ENCODE data around the gene PARN.

PARN gene, protein sequence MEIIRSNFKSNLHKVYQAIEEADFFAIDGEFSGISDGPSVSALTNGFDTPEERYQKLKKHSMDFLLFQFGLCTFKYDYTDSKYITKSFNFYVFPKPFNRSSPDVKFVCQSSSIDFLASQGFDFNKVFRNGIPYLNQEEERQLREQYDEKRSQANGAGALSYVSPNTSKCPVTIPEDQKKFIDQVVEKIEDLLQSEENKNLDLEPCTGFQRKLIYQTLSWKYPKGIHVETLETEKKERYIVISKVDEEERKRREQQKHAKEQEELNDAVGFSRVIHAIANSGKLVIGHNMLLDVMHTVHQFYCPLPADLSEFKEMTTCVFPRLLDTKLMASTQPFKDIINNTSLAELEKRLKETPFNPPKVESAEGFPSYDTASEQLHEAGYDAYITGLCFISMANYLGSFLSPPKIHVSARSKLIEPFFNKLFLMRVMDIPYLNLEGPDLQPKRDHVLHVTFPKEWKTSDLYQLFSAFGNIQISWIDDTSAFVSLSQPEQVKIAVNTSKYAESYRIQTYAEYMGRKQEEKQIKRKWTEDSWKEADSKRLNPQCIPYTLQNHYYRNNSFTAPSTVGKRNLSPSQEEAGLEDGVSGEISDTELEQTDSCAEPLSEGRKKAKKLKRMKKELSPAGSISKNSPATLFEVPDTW

DNA sequence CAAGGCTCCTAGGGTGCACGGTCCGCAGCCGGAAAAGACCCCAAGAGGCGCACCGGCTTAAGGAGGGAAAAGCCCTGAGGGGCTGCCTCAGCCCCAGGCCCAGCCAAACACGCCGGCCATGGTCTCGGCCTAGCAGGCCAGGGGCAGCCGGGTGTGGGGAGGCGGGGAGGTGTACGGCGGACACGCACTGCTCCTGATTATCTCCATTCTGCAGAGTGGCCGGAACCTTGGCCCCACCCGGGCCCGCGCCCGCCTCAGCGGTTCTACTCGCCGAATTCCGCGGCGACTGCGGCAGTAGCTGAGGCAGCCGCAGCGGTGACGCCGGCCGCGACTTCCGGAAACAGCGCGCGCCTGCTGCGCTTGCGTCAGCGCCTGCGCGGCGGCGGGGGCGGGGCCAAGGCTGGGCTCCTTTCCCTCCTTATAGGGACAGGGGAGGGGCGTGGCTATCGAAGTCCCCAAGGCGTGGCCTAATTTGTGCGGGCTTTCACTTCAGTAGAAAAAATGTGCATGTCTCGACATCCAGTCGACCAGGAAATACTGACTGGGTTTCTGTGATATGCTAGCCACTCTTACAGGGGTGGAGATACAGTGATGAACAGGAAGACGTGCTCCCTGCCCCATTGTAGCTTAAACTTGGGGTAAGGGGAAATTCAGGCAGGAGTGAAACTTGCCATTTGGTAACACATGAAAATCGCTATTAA, at the start of gene PARN:
TSS of gene PARN (minus strand) at position 342 of the 701 bp plus-strand sequence. CDS start at position 207, 135 bp downstream.
- Histone ChIP-seq H3K27me3 (no peaks in the 10 kb centered on the region), H3K9me3 (no peaks in the 10 kb centered on the region), H3K4me3 (ENCODE audit: low read depth in 1 of 2, low read length in 1 of 2) (peak within 1 kb of the TSS; percentile 70 to 79), H3K4me1 (ENCODE audit: control insufficient read depth in 1 of 2, insufficient read depth in 1 of 2, low read depth in 1 of 2, low read length in 1 of 2) (peaks cover 42% of the 10 kb centered on the region in 2 experiments), H3K27ac (peak within 1 kb of the TSS; percentile 90), H3K36me3 (peaks cover 14% of the 10 kb centered on the region)
- TF ChIP-seq, protein P1, sequence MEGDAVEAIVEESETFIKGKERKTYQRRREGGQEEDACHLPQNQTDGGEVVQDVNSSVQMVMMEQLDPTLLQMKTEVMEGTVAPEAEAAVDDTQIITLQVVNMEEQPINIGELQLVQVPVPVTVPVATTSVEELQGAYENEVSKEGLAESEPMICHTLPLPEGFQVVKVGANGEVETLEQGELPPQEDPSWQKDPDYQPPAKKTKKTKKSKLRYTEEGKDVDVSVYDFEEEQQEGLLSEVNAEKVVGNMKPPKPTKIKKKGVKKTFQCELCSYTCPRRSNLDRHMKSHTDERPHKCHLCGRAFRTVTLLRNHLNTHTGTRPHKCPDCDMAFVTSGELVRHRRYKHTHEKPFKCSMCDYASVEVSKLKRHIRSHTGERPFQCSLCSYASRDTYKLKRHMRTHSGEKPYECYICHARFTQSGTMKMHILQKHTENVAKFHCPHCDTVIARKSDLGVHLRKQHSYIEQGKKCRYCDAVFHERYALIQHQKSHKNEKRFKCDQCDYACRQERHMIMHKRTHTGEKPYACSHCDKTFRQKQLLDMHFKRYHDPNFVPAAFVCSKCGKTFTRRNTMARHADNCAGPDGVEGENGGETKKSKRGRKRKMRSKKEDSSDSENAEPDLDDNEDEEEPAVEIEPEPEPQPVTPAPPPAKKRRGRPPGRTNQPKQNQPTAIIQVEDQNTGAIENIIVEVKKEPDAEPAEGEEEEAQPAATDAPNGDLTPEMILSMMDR (IDR thresholded peaks at IDR 0.05) = peak; percentile 48

DNA sequence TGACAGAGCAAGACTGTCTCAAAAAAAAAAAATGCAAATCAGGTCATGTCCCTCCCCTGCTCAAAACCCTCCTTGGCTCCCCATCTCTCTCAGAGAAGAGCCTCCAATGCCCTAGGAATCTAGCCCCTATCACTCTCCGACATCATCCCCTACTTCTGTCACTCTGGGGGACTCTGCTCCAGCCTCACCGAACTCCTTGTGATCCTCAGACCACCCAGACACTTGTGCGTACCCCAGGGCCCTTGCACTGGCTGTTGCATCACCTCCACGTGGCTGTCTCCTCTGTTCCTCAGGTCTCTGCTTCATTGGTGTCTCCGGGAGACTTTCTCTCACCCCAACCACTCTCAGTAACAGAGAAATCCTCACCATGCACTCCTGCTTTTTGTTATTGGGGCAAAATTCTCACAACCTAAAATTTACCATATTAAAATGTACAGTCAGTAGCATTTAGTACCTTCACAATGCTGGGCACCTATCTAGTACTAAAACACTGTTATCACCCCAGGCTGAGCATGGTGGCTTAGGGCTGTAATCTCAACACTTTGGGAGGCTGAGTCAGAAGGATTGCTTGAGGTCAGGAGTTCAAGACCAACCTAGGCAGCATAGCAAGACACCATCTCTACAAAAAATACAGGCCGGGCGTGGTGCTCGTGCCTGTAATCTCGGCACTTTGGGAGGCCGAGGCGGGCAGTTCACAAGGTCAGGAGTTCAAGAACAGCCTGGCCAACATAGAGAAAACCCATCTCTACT, 48.9 kb upstream of the PARN start:
- Histone ChIP-seq H3K36me3 (no peaks in the 10 kb centered on the region), H3K9me3 (no peaks in the 10 kb centered on the region), H3K4me1 (ENCODE audit: control insufficient read depth in 1 of 2, insufficient read depth in 1 of 2, low read depth in 1 of 2, low read length in 1 of 2) (no peaks in the 10 kb centered on the region), H3K27ac (no peak overlapping the region), H3K4me3 (ENCODE audit: low read depth in 1 of 2, low read length in 1 of 2) (no peak overlapping the region), H3K27me3 (no peaks in the 10 kb centered on the region)
- TF ChIP-seq, protein P1 (IDR thresholded peaks at IDR 0.05) = no peak

DNA sequence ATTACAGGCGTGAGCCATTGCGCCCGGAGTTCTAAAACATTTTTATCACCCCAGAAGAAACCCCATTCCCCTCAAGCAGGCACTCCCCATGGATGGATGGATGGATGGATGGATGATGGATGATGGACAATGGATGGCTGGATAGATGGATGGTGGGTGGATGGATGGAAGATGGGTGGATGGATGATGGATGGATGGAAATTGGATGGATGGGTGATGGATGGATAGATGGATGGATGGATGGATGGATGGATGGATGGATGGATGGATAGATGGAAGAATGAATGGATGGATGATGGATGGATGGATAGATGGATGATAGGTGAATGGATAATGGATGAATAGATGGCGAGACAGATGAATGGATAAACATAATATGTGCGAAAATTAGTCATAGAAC, 47.6 kb upstream of the PARN start:
- TF ChIP-seq, protein P1 (IDR thresholded peaks at IDR 0.05) = no peak
- no peaks in the 10 kb centered on the region for H3K4me1 ChIP-seq (ENCODE audit: control insufficient read depth in 1 of 2, insufficient read depth in 1 of 2, low read depth in 1 of 2, low read length in 1 of 2)
- H3K27me3 ChIP-seq = no peaks in the 10 kb centered on the region
- no peak overlapping the region for H3K4me3 ChIP-seq (ENCODE audit: low read depth in 1 of 2, low read length in 1 of 2)
- H3K27ac ChIP-seq = no peak overlapping the region
- H3K9me3 ChIP-seq = no peaks in the 10 kb centered on the region
- no peaks in the 10 kb centered on the region for H3K36me3 ChIP-seq

DNA sequence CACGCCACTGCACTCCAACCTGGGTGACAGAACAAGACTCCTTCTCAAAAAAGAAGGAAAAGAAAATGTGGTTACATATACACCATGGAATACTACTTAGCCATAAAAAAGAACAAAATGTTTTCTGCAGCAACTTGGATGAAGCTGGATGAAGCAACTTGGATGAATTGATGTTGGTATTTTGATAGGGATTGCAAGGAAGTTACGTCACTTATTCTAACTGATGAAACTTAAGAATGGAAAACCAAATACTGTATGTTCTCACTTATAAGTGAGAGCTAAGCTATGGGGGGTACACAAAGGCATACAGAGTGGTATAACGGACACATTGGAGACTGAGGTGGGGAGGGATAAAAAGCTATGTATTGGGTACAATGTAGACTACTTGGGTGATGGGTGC, 46.6 kb upstream of the PARN start:
- no peaks in the 10 kb centered on the region for H3K27me3 ChIP-seq
- no peaks in the 10 kb centered on the region for H3K9me3 ChIP-seq
- TF ChIP-seq, protein P1 (IDR thresholded peaks at IDR 0.05) = no peak
- H3K4me3 ChIP-seq (ENCODE audit: low read depth in 1 of 2, low read length in 1 of 2) = no peak overlapping the region
- no peaks in the 10 kb centered on the region for H3K36me3 ChIP-seq
- no peak overlapping the region for H3K27ac ChIP-seq
- no peaks in the 10 kb centered on the region for H3K4me1 ChIP-seq (ENCODE audit: control insufficient read depth in 1 of 2, insufficient read depth in 1 of 2, low read depth in 1 of 2, low read length in 1 of 2)

DNA sequence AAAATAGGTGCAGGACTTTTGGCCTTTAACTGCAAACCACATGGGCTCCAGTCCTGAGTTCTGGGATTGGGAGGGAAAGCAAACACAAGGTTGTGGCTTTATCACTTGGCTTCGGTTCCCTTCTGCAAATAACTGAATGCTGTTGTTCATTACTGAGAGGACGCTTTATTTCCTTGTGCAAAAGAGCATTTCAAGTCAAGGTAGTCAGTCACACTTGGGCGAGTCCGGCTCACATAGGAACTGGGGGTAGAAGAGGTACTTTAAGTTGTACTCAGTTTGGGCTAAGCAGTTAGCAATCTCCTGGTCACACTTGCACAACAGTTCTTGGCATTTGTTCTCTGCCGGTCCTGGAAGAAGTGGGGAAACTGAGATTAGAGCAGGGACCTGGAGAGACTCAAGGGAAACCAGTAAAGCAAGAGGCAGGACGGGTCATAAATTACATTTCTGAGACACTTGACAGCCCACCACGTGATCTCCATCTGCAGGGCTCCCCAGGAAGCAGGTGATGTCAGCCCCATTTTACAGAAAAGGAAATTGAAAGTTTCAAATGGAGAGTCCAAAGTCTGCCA, 42.4 kb upstream of the PARN start:
- Histone ChIP-seq H3K27me3 (no peaks in the 10 kb centered on the region), H3K9me3 (no peaks in the 10 kb centered on the region), H3K4me1 (ENCODE audit: control insufficient read depth in 1 of 2, insufficient read depth in 1 of 2, low read depth in 1 of 2, low read length in 1 of 2) (no peaks in the 10 kb centered on the region), H3K27ac (no peak overlapping the region), H3K36me3 (peaks cover 26% of the 10 kb centered on the region), H3K4me3 (ENCODE audit: low read depth in 1 of 2, low read length in 1 of 2) (no peak overlapping the region)
- TF ChIP-seq, protein P1 (IDR thresholded peaks at IDR 0.05) = no peak
